GM06990 (cell line): ENCODE results near the gene HTD2.

Experiments
- DNase-seq: peaks from one replicate; pipeline ENCODE4 v3.0.0-alpha.2; 2011; ENCODE audit not compliant: insufficient read length; ENCODE audit errors: extremely low read depth
- H3K27me3 ChIP-seq: replicated peaks from 2 replicates; pipeline ENCODE4 v1.6.0; 2011; ENCODE audit warnings: low read length; ENCODE audit not compliant: control insufficient read depth, insufficient read depth
- H3K36me3 ChIP-seq: 2 replicates; pipeline ENCODE4 v1.5.1; 2011; ENCODE audit warnings: low read length; ENCODE audit not compliant: control insufficient read depth, insufficient read depth
- H3K4me3 ChIP-seq: replicated peaks from 2 replicates; pipeline ENCODE4 v1.5.1; 2011; ENCODE audit warnings: low read depth, mild to moderate bottlenecking, control low read depth, low read length
- CTCF ChIP-seq: IDR thresholded peaks from 2 replicates; pipeline ENCODE4 v1.5.1; 2011; ENCODE audit warnings: low read length, control low read depth, mild to moderate bottlenecking, inconsistent platforms; ENCODE audit not compliant: insufficient read depth, poor library complexity, severe bottlenecking

Gene HTD2

DNA sequence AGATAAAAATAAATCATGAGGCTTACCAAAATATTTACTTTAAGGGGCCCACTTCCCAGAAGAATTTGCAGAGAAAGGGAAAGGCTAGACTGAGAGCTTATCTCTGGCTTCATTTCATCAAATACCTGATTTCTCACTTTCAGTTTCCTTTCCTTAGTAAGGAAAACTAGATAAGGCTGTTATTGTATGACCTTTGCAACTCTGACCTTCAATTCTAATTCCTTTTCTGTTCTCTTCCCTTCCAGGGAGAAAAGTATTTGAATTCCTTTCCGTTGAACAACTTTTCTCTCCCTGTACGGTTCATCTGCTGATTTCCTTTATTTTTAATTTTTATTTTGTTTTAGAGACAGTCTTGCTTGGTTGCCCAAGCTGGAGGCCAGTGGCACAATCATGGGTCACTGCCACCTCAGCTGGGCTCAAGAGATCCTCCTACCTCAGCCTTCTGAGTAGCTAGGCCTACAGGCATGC is 19.2 kb downstream of the HTD2 start:
- no peak for DNase-seq
- Histone ChIP-seq H3K4me3 (no peak overlapping the region), H3K36me3 (no peaks in the 10 kb centered on the region), H3K27me3 (no peaks in the 10 kb centered on the region)
- TF ChIP-seq CTCF, result no peak

DNA sequence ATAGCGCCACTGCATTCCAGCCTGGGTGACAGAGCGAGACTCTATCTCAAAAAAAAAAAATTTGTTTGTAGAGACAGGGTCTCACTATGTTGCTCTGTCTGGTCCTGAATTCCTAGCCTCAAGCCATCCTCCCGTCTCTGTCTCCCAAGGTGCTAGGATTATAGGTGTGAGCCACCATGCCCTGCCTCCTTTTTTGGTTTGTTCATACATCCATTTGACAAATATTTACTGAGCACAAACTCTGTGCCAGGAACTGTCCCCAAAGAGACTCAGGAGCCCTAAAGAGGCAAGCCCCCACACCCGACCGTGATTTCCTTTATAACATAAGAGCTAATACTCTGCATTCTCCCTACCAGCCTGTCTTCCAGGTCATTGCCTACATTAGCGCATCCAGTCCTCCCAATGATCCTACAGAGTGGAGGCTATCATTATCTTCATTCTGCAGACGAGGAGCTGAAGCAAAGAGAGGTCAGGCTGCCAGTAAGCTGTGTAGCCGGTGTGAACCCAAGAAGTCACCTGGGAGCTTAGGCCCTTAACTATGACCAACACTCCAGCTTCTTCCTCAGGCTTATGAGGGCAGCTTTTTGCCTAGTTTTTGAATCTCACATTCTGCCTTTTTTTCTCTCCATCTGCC is 20.1 kb downstream of the HTD2 start:
- no peaks in the 10 kb centered on the region for H3K27me3 ChIP-seq

GRCh38 chr3:58329150-58329921 is 23.0 kb downstream of the HTD2 start:
- no peak for TF ChIP-seq CTCF
- Histone ChIP-seq H3K27me3 (no peaks in the 10 kb centered on the region), H3K36me3 (no peaks in the 10 kb centered on the region), H3K4me3 (no peak overlapping the region)
- DNase-seq, result no peak

More for the DNA sequence above, 20.1 kb downstream of the HTD2 start:
- DNase-seq, result no peak
- no peak overlapping the region for H3K4me3 ChIP-seq
- TF ChIP-seq CTCF, result no peak
- H3K36me3 ChIP-seq, result no peaks in the 10 kb centered on the region

GRCh38 chr3:58329922-58330413 is 23.6 kb downstream of the HTD2 start:
- Histone ChIP-seq H3K27me3 (no peaks in the 10 kb centered on the region), H3K4me3 (no peak overlapping the region), H3K36me3 (no peaks in the 10 kb centered on the region)
- DNase-seq, result no peak
- no peak for TF ChIP-seq CTCF

DNA sequence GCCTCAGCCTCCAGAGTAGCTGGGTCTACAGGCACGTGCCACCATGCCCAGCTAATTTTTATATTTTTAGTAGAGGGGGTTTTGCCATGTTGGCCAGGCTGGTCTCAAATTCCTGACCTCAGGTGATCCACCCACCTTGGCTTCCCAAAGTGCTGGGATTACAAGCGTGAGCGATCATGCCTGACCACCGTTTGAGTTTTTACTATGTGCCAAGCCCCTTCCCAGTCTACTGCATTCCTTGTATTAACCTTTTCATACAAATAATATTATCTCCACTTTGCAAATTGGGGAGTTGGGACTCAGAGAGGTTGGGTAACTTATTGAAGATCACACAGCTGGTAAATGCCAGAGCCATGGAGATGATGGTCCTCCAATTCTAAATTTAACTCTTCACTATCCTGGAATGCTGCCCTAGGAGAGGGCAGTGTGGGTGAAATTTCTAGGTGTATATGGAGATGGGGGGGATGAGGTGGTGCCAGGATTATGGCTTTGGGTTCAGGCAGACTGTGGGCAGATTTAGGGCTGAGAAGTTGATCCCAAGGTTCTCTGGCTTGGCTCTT is 25.4 kb downstream of the HTD2 start:
- DNase-seq, result no peak
- no peak overlapping the region for H3K4me3 ChIP-seq
- TF ChIP-seq CTCF, result no peak

More for the DNA sequence above, 25.4 kb downstream of the HTD2 start:
- Histone ChIP-seq H3K27me3 (no peaks in the 10 kb centered on the region), H3K36me3 (no peaks in the 10 kb centered on the region)
